Spleen (tissue), 11 donors: ENCODE results near the gene CCDC15. TPM values are rescaled to one million over a fixed set of nuclear protein-coding genes. Genes with fewer than 3 reads are reported as not detected.

ENCODE experiments used
- DNase-seq: peaks from one replicate; pipeline ENCODE4 v3.0.0-alpha.2; 2020
- H3K27ac ChIP-seq, 8 donors: fragments of 200-600 bp; sonication (generic) in 7 of 8; 1 replicate in 4 of 8; 2 replicates in 4 of 8; pipeline versions ENCODE4 v1.5.0 to v1.8.0; 2016 to 2021; ENCODE audit warnings: inconsistent platforms in 4 of 8, mild to moderate bottlenecking in 4 of 8, moderate library complexity in 1 of 8
- H3K27me3 ChIP-seq, 7 donors: fragments of 200-600 bp; sonication (generic) in 6 of 7; replicated peaks in 1 of 7; 1 replicate in 4 of 7; 2 replicates in 3 of 7; pipeline versions ENCODE4 v1.5.0 to v1.8.0; 2016 to 2021; ENCODE audit warnings: inconsistent platforms in 3 of 7, mild to moderate bottlenecking in 1 of 7
- H3K36me3 ChIP-seq, 6 donors: fragments of 200-600 bp; sonication (generic) in 5 of 6; 1 replicate in 4 of 6; 2 replicates in 2 of 6; pipeline versions ENCODE4 v1.5.0 to v1.8.0; 2016 to 2021; ENCODE audit warnings: inconsistent platforms in 2 of 6
- H3K4me1 ChIP-seq, 6 donors: fragments of 200-600 bp; sonication (generic) in 5 of 6; 1 replicate in 3 of 6; 2 replicates in 3 of 6; pipeline versions ENCODE4 v1.5.0 to v1.8.0; 2016 to 2021; ENCODE audit warnings: inconsistent platforms in 3 of 6
- H3K4me3 ChIP-seq, 8 donors: fragments of 200-600 bp; sonication (generic) in 7 of 8; 1 replicate in 4 of 8; 2 replicates in 4 of 8; pipeline versions ENCODE4 v1.5.0 to v1.8.0; 2016 to 2021; ENCODE audit warnings: inconsistent platforms in 4 of 8, mild to moderate bottlenecking in 4 of 8, moderate library complexity in 2 of 8
- H3K9me3 ChIP-seq, 8 donors: fragments of 200-600 bp; sonication (generic) in 7 of 8; 1 replicate in 4 of 8; 2 replicates in 4 of 8; pipeline versions ENCODE4 v1.5.0 to v1.8.0; 2016 to 2021; ENCODE audit warnings: inconsistent platforms in 4 of 8
- CTCF ChIP-seq, 11 experiments: fragments of 200-600 bp in 7 of 11; fragments of 450-650 bp in 4 of 11; sonication (generic) in 4 of 11; IDR thresholded peaks in 8 of 11; conservative IDR thresholded peaks in 3 of 11; 1 replicate in 7 of 11; 2 replicates in 4 of 11; pipeline versions ENCODE4 v1.4.0 to v1.8.0; 2016 to 2021; ENCODE audit warnings: antibody characterized with exemption in 11 of 11, inconsistent platforms in 4 of 11, mild to moderate bottlenecking in 1 of 11
- POLR2A ChIP-seq, 3 donors: fragments of 450-650 bp; IDR thresholded peaks; one replicate each; pipeline ENCODE4 v1.5.1; 2017; ENCODE audit warnings: antibody characterized with exemption in 3 of 3, mild to moderate bottlenecking in 1 of 3
- POLR2AphosphoS5 ChIP-seq, 3 donors: sonication (generic); formaldehyde crosslinking; IDR thresholded peaks; one replicate each; pipeline ENCODE4 v1.5.1; 2017; ENCODE audit warnings: antibody characterized with exemption in 3 of 3
- WGBS, 5 donors: extraction: QIAGEN DNeasy Blood & Tissue Kit in 3 of 5; methylation state at CpG; one replicate each; pipeline versions ENCODE4 v1.1.5 to v1.1.7; 2013 to 2018; 5-methylcytosine and 5-hydroxymethylcytosine counted together
- intact Hi-C: fragments of 100-400 bp; cut with DNase I; formaldehyde crosslinking; loops from one replicate; pipeline ENCODE4 v1.15.0; 2023; ENCODE audit warnings: low total_unique reads
- polyA plus RNA-seq, 3 donors: library from polyadenylated mRNA; stranded (reverse); fragments of 200-250 nt; gene quantifications; one replicate each; pipeline ENCODE4 v1.2.1, GENCODE V29; 2013
- total RNA-seq, 7 donors: library from RNA; depleted of rRNA in 3 of 7; stranded (reverse); fragments of >200 nt in 3 of 7; fragmentation: NEBNext Ultra II Directional in 4 of 7; extraction: Animal tissue kit (Norgen Biotek cat#: 25700) in 4 of 7; gene quantifications; one replicate each; pipeline versions ENCODE4 v1.1.0 to v1.2.1, GENCODE V29; 2016 to 2021
- donor health status: healthy with polysubstance abuse.
- donor health status: DM: no; HTN: no; CAD: no; lungs with moderate emphysema.
- donor health status: DM: no; HTN: no; CAD: no.
- donor health status: Bipolar disorder and iron deficiency.
- donor health status: healthy.
- donor health status: DM: no; HTN: no; CAD: no.
- donor health status: DM: yes; HTN: yes; CAD: no.

The CCDC15 gene
- total and polyA plus RNA-seq, 10 donors: 0.61 to 3.6 (median 2.2) TPM

- intact Hi-C loops: no loop called here
- TF ChIP-seq CTCF (IDR thresholded peaks at IDR 0.05 in 8 of 11, conservative IDR thresholded peaks at IDR 0.05 in 3 of 11) (no peak), POLR2AphosphoS5 (IDR thresholded peaks at IDR 0.05) (peak in 1 of 3 donors; percentile 49)
- peaks cover 0 to 17% (median 0%) of the 10 kb centered on the region in 6 donors for H3K36me3 ChIP-seq
- H3K27ac ChIP-seq: peak overlapping the region in 3 of 8 donors; percentile 86 to 90 (median 89)
- no peaks in the 10 kb centered on the region for H3K27me3 ChIP-seq
- H3K4me3 ChIP-seq: no peak overlapping the region
- H3K4me1 ChIP-seq: peaks cover 24 to 86% (median 64%) of the 10 kb centered on the region in 6 donors
- DNase-seq: peak; percentile 76
- H3K9me3 ChIP-seq: no peaks in the 10 kb centered on the region
- 79 to 86% (median 84%) methylated on average over 19 of the region's 19 CpGs for WGBS, 5 donors
Observed at GRCh38 chr11:125073616-125074483, 119.8 kb downstream of the CCDC15 start.

GRCh38 chr11:125074511-125075241 lies 120.7 kb downstream of the CCDC15 start:
- WGBS, 5 donors: 82 to 92% (median 91%) methylated on average over 10 to 11 of the region's 11 CpGs
- Histone ChIP-seq H3K27ac (peak overlapping the region in 1 of 8 donors; percentile 64), H3K4me3 (no peak overlapping the region), H3K9me3 (no peaks in the 10 kb centered on the region), H3K4me1 (peaks cover 23 to 78% (median 58%) of the 10 kb centered on the region in 6 donors), H3K36me3 (peaks cover 0 to 23% (median 0%) of the 10 kb centered on the region in 6 donors), H3K27me3 (no peaks in the 10 kb centered on the region)
- TF ChIP-seq CTCF (IDR thresholded peaks at IDR 0.05 in 8 of 11, conservative IDR thresholded peaks at IDR 0.05 in 3 of 11) (no peak), POLR2A (IDR thresholded peaks at IDR 0.05) (no peak), POLR2AphosphoS5 (IDR thresholded peaks at IDR 0.05) (no peak)
- intact Hi-C loops: no loop called here
- no peak for DNase-seq

- no peaks in the 10 kb centered on the region for H3K27me3 ChIP-seq
- H3K36me3 ChIP-seq: peaks cover 0 to 24% (median 0%) of the 10 kb centered on the region in 6 donors
- H3K27ac ChIP-seq: peak overlapping the region in 3 of 8 donors; percentile 56 to 64 (median 61)
- no peak overlapping the region for H3K4me3 ChIP-seq
- TF ChIP-seq CTCF (IDR thresholded peaks at IDR 0.05 in 8 of 11, conservative IDR thresholded peaks at IDR 0.05 in 3 of 11) (no peak), POLR2A (IDR thresholded peaks at IDR 0.05) (no peak), POLR2AphosphoS5 (IDR thresholded peaks at IDR 0.05) (no peak)
- no peak for DNase-seq
- 89 to 96% (median 91%) methylated on average over 7 of the region's 7 CpGs for WGBS, 5 donors
- H3K4me1 ChIP-seq: peaks cover 17 to 73% (median 53%) of the 10 kb centered on the region in 6 donors
- H3K9me3 ChIP-seq: no peaks in the 10 kb centered on the region
- intact Hi-C loops: no loop called here
Observed at GRCh38 chr11:125075242-125075625, 121.2 kb downstream of the CCDC15 start.
